Hepatocyte (in vitro differentiated cells): ENCODE measurements around the gene SOX13.

ENCODE experiments used
- CTCF ChIP-seq: fragments of 200-600 bp; sonication (generic); IDR thresholded peaks from 2 replicates; pipeline ENCODE4 v1.5.1; 2016; ENCODE audit warnings: antibody characterized with exemption, mild to moderate bottlenecking; ENCODE audit not compliant: poor library complexity
- EZH2 ChIP-seq: fragments of 200-600 bp; sonication (generic); IDR thresholded peaks from 2 replicates; pipeline ENCODE4 v1.6.1; 2016; ENCODE audit warnings: antibody characterized with exemption, mild to moderate bottlenecking, borderline replicate concordance

GRCh38 chr1:204091787-204092312 is 18.9 kb downstream of the SOX13 start:
- TF ChIP-seq CTCF: no peak
- no peak for TF ChIP-seq EZH2
